ENCODE results near the gene C1RL. TPM values are rescaled to one million over a fixed set of nuclear protein-coding genes. Genes with fewer than 3 reads are reported as not detected.

The C1RL gene
- total RNA-seq, 1 donor from 2014 or later, result 122 TPM

- intact Hi-C loops (cut with DNase I), result no loop called here
- H3K27ac ChIP-seq, result no peak overlapping the region
- DNase-seq (ENCODE audit: extremely low spot score in 2 of 2), result no peak
Measured at GRCh38 chr12:7121324-7121723, 12.3 kb upstream of the C1RL start.

GRCh38 chr12:7120166-7120565, 11.2 kb upstream of the C1RL start:
- H3K36me3 ChIP-seq, result no peaks in the 10 kb centered on the region
- TF ChIP-seq POLR2AphosphoS5 (IDR thresholded peaks at IDR 0.05; ENCODE audit: insufficient read depth in 1 of 2, low read depth in 1 of 2), result no peak
- TF ChIP-seq POLR2A (IDR thresholded peaks at IDR 0.05), result no peak
- no peak for TF ChIP-seq CTCF (IDR thresholded peaks at IDR 0.05)
- no peak overlapping the region for H3K4me3 ChIP-seq
- H3K27ac ChIP-seq, result no peak overlapping the region
- H3K4me1 ChIP-seq, result peaks cover 10% of the 10 kb centered on the region
- intact Hi-C loops (cut with DNase I), result no loop called here
- no peaks in the 10 kb centered on the region for H3K27me3 ChIP-seq
- no peaks in the 10 kb centered on the region for H3K9me3 ChIP-seq
- DNase-seq (ENCODE audit: extremely low spot score in 2 of 2), result no peak

More at GRCh38 chr12:7121324-7121723, 12.3 kb upstream of the C1RL start:
- H3K4me3 ChIP-seq, result no peak overlapping the region
- peaks cover 10% of the 10 kb centered on the region for H3K4me1 ChIP-seq
- TF ChIP-seq POLR2AphosphoS5 (IDR thresholded peaks at IDR 0.05; ENCODE audit: insufficient read depth in 1 of 2, low read depth in 1 of 2) (no peak), POLR2A (IDR thresholded peaks at IDR 0.05) (no peak), CTCF (IDR thresholded peaks at IDR 0.05) (no peak)
- H3K27me3 ChIP-seq, result no peaks in the 10 kb centered on the region
- H3K36me3 ChIP-seq, result no peaks in the 10 kb centered on the region
- no peaks in the 10 kb centered on the region for H3K9me3 ChIP-seq

GRCh38 chr12:7118881-7119280, 9.9 kb upstream of the C1RL start:
- intact Hi-C loops (cut with DNase I), result no loop called here
- no peak for DNase-seq (ENCODE audit: extremely low spot score in 2 of 2)
- no peak overlapping the region for H3K4me3 ChIP-seq

GRCh38 chr12:7117670-7118069, 8.7 kb upstream of the C1RL start:
- peaks cover 15% of the 10 kb centered on the region for H3K4me1 ChIP-seq
- no peak for DNase-seq (ENCODE audit: extremely low spot score in 2 of 2)
- intact Hi-C loops (cut with DNase I), result no loop called here

More at GRCh38 chr12:7118881-7119280, 9.9 kb upstream of the C1RL start:
- no peak for TF ChIP-seq POLR2AphosphoS5 (IDR thresholded peaks at IDR 0.05; ENCODE audit: insufficient read depth in 1 of 2, low read depth in 1 of 2)
- no peak for TF ChIP-seq CTCF (IDR thresholded peaks at IDR 0.05)
- no peak for TF ChIP-seq POLR2A (IDR thresholded peaks at IDR 0.05)
- Histone ChIP-seq H3K36me3 (no peaks in the 10 kb centered on the region), H3K27me3 (no peaks in the 10 kb centered on the region), H3K4me1 (peaks cover 10% of the 10 kb centered on the region), H3K27ac (no peak overlapping the region), H3K9me3 (no peaks in the 10 kb centered on the region)

More at GRCh38 chr12:7117670-7118069, 8.7 kb upstream of the C1RL start:
- no peak overlapping the region for H3K4me3 ChIP-seq
- no peaks in the 10 kb centered on the region for H3K36me3 ChIP-seq
- H3K9me3 ChIP-seq, result no peaks in the 10 kb centered on the region
- no peak for TF ChIP-seq CTCF (IDR thresholded peaks at IDR 0.05)
- no peak for TF ChIP-seq POLR2A (IDR thresholded peaks at IDR 0.05)
- no peak for TF ChIP-seq POLR2AphosphoS5 (IDR thresholded peaks at IDR 0.05; ENCODE audit: insufficient read depth in 1 of 2, low read depth in 1 of 2)
- no peak overlapping the region for H3K27ac ChIP-seq
- no peaks in the 10 kb centered on the region for H3K27me3 ChIP-seq

Measured in vagina (tissue), 2 donors.